Peyer's patch (tissue), 4 donors: ENCODE measurements around the gene OST4.

ENCODE experiments used
- CTCF ChIP-seq, 6 experiments: fragments of 450-650 bp in 4 of 6; fragments of 200-600 bp in 2 of 6; sonication (generic) in 1 of 6; IDR thresholded peaks; one replicate each; pipeline ENCODE4 v1.5.1; 2017 to 2019; ENCODE audit warnings: antibody characterized with exemption in 6 of 6, mild to moderate bottlenecking in 3 of 6, moderate library complexity in 1 of 6
- POLR2A ChIP-seq, 2 donors: fragments of 450-650 bp; IDR thresholded peaks; one replicate each; pipeline ENCODE4 v1.5.1; 2017; ENCODE audit warnings: antibody characterized with exemption in 2 of 2, mild to moderate bottlenecking in 2 of 2, moderate library complexity in 2 of 2

DNA sequence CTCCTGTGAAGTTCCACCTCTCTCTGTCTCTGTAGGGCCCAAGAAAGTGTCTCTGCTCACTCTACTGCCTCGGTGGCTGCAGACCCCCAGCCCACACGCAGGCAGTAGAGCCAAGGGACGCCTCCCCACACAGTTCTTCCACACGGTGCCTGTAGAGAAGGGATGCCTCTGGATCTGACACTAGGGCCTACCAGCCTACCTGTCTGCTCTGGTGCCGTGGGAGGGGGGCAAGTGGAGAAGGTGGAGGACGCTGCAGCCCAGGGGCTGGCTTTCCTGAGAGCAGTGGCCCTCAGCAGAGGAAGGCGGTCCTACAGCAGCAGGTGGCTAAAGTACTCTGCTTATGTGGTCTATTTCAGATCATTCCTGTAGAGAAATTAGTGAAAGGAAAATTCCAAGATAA is 47.7 kb downstream of the OST4 start:
- TF ChIP-seq CTCF (IDR thresholded peaks at IDR 0.05) (no peak), POLR2A (IDR thresholded peaks at IDR 0.05) (no peak)
